Measurements from ENCODE around the gene EVL. TPM values are rescaled to one million over a fixed set of nuclear protein-coding genes. Genes with fewer than 3 reads are reported as not detected.

Gene EVL
- total RNA-seq, 2 experiments from 2014 or later = 174 to 180 TPM

DNA sequence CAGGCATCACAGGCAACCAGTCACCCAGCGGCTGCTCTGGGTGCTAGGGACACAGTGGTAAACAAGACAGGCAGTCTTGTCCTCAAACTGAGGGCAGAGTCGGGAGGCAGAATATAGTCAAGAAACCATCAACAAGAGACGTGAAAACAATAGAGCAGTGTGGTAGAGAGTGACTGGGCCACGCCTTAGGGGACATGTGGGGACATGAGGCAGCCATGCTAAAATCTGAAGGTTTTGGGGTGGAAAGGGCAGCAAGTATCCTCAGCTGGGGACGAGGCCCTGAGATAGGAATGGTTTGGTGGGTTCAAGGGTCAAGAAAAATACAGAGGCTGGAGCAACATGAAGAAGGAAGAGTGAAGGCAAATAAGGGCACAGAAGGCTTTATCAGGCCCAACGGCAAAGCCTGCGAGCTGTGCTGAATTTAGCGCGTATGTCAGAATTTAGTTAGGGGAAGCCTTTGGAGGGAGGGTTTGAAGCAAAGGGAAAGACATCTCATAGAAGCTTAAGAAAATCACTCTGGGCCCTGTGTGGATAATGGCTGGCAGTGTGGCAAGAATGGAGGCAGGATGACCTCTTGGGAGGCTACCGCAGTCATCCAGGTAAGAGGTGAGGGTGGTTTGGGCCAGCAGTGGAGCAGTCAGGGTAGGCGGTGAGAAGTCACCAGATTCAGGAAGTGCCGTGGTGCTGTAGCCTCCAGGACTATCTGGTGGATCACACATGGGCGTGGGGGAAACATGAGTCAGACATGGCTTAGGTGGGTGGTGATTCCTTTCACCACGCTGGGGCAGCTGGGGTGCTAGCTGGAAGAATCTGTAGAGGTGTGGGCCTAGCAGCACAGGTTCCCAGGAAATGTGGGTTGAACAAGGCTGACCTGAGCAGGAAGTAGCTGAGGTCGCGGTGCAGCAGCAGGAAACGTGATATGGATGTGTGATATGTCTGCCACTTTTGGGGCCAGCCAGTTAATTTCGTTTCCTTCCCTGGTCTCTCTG is 3.0 kb downstream of the EVL start:
- intact Hi-C loops (cut with micrococcal nuclease) = loop anchor here (1.0 to 10.0 kb wide), 10 partner anchors 9 to 1754 kb away; partner anchors contain the start of gene CCDC85C
- CTCF ChIA-PET = interaction anchor here (0.6 to 16.8 kb wide), 12 partner anchors 8 to 173 kb away, joined by 3 to 573 read pairs (median 4); no protein-coding TSS in a partner anchor
- POLR2A ChIA-PET = interaction anchor here (0.7 to 16.6 kb wide), 7 partner anchors 9 to 307 kb away, joined by 3 to 302 read pairs (median 7); partner anchors contain the start of gene WDR25
- Mint-ChIP-seq H3K27ac (peak overlapping the region; percentile 98), H3K9me3 (no peaks in the 10 kb centered on the region), H3K36me3 (peaks cover 24% of the 10 kb centered on the region), H3K27me3 (no peaks in the 10 kb centered on the region), H3K4me1 (ENCODE audit: low read depth) (peaks cover 81% of the 10 kb centered on the region), H3K4me3 (peak overlapping the region; percentile 81)
- peak; percentile 95 for DNase-seq

DNA sequence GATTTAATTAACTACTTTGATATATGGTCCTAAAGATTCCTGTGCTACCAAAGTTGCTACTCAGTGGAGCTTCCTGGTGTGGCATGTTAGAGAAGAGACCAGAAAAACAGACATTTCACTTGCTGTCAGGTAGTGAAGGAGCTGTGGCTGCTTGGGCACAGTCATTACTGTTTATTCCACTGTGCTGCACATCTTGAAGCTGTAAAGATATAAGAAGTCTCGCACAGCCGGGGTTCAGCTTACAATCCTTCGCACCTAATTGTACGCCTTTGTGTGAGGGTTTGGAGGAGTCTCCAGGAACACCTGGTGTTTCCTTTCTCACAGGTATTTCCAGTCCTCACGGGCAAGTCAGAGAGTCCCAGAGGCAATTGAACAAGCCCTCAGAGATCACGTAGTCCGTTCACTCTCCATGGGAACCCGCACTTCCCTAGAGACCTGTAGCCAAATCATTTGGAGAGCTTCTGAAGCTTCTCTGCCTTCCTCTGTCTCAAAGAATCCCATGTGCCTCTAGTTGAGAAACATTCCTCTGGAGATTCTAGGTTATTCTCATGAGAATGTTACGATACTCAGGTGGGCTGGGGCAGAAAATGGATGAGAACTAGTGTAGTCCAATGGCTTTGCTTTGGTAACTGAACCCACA is 4.1 kb downstream of the EVL start:
- H3K36me3 Mint-ChIP-seq = peaks cover 29% of the 10 kb centered on the region
- no peaks in the 10 kb centered on the region for H3K27me3 Mint-ChIP-seq
- peak; percentile 54 for DNase-seq
- POLR2A ChIA-PET = interaction anchor here (0.6 to 16.6 kb wide), 6 partner anchors 11 to 306 kb away, joined by 3 to 302 read pairs (median 7); partner anchors contain the start of gene WDR25
- H3K9me3 Mint-ChIP-seq = no peaks in the 10 kb centered on the region
- peak overlapping the region; percentile 81 for H3K4me3 Mint-ChIP-seq
- CTCF ChIA-PET = interaction anchor here (0.8 to 16.8 kb wide), 8 partner anchors 13 to 172 kb away, joined by 3 to 573 read pairs (median 4); no protein-coding TSS in a partner anchor
- peak overlapping the region; percentile 98 for H3K27ac Mint-ChIP-seq
- H3K4me1 Mint-ChIP-seq (ENCODE audit: low read depth) = peaks cover 80% of the 10 kb centered on the region
- intact Hi-C loops (cut with micrococcal nuclease) = loop anchor here (2.0 to 10.0 kb wide), 5 partner anchors 124 to 1753 kb away; partner anchors contain the start of gene CCDC85C

DNA sequence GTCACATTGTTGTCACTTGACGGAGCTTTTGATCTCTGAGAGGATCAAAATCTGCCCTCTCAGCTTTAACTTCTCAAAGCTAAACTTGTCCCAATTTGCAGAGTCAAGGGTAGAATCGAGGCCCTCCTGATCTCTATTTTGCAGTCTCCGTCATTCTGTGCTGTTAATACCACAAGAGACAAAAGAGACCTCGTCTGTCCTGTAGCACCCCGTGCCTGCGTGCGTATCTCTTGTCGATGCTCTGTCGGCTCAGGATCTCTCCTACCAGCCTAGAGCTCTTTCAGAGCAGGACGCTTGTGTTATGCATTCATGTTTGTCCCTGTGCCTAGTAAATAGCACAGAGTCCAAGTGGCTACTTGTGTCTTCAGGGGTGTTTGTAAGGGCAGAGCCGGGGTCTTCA is 5.1 kb downstream of the EVL start:
- Mint-ChIP-seq H3K4me1 (ENCODE audit: low read depth) (peaks cover 81% of the 10 kb centered on the region), H3K9me3 (no peaks in the 10 kb centered on the region), H3K36me3 (peaks cover 30% of the 10 kb centered on the region), H3K27me3 (no peaks in the 10 kb centered on the region), H3K4me3 (peak overlapping the region; percentile 81), H3K27ac (peak overlapping the region; percentile 98)
- DNase-seq = peak; percentile 58
- intact Hi-C loops (cut with micrococcal nuclease) = no loop called here
- POLR2A ChIA-PET = interaction anchor here (0.5 to 16.6 kb wide), 8 partner anchors 8 to 829 kb away, joined by 3 to 302 read pairs (median 6); no protein-coding TSS in a partner anchor
- CTCF ChIA-PET = interaction anchor here (1.6 to 16.8 kb wide), 8 partner anchors 9 to 123 kb away, joined by 5 to 573 read pairs (median 28); no protein-coding TSS in a partner anchor

GRCh38 chr14:100071545-100071944 is 6.3 kb downstream of the EVL start:
- Mint-ChIP-seq H3K27ac (peak overlapping the region; percentile 85), H3K36me3 (peaks cover 30% of the 10 kb centered on the region), H3K27me3 (no peaks in the 10 kb centered on the region), H3K9me3 (no peaks in the 10 kb centered on the region), H3K4me3 (peak overlapping the region; percentile 51), H3K4me1 (ENCODE audit: low read depth) (peaks cover 88% of the 10 kb centered on the region)
- DNase-seq = peak; percentile 56
- intact Hi-C loops (cut with micrococcal nuclease) = no loop called here
- CTCF ChIA-PET = interaction anchor here (1.0 to 16.8 kb wide), 12 partner anchors 10 to 150 kb away, joined by 3 to 573 read pairs (median 8); no protein-coding TSS in a partner anchor
- POLR2A ChIA-PET = interaction anchor here (1.2 to 16.6 kb wide), 6 partner anchors 9 to 142 kb away, joined by 4 to 302 read pairs (median 6); no protein-coding TSS in a partner anchor

DNA sequence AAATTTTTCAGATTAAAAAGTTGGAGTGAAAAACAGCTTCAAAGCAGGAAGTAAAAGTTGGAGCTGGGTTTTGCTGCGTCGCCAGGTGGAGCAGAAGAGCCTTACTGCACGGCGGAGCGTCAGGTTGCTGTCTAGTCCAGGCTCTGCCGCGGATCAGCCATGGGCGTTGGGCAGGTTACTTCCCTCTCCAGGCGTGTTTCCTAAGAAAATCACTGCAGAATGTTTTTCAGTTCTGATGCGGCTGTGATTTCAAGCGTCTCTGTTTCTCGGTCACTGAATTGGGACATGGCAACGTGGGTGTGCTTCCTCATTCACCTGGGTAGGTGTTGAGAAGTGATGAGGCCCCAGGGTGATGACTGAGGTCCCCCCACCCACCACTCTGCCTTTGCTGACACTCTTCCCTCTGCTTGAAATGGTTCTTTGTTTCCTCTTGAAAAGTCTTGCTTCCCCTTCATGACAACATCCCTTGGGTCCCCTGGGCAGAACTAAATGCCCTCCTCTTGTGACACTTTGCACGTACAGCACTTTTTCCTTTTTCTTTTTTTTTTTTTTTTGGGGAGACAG is 7.6 kb downstream of the EVL start:
- intact Hi-C loops (cut with micrococcal nuclease) = loop anchor here (1.0 kb wide), 3 partner anchors 8 to 120 kb away; partner anchors contain the start of gene EVL
- peak; percentile 79 for DNase-seq
- ChIA-PET CTCF (interaction anchor here (0.8 to 16.8 kb wide), 12 partner anchors 9 to 121 kb away, joined by 3 to 573 read pairs (median 6); no protein-coding TSS in a partner anchor), POLR2A (interaction anchor here (0.8 to 16.6 kb wide), 5 partner anchors 4 to 102 kb away, joined by 4 to 302 read pairs (median 200); partner anchors contain the start of gene EVL)
- Mint-ChIP-seq H3K36me3 (peaks cover 26% of the 10 kb centered on the region), H3K9me3 (no peaks in the 10 kb centered on the region), H3K27ac (peak overlapping the region; percentile 90), H3K27me3 (no peaks in the 10 kb centered on the region), H3K4me1 (ENCODE audit: low read depth) (peaks cover 92% of the 10 kb centered on the region), H3K4me3 (peak overlapping the region; percentile 76)

- ChIA-PET CTCF (interaction anchor here (1.9 to 16.8 kb wide), 7 partner anchors 8 to 120 kb away, joined by 6 to 573 read pairs (median 35); partner anchors contain the start of gene EVL), POLR2A (interaction anchor here (1.1 to 16.6 kb wide), 4 partner anchors 5 to 302 kb away, joined by 3 to 302 read pairs (median 251); partner anchors contain the start of gene EVL)
- Mint-ChIP-seq H3K4me1 (ENCODE audit: low read depth) (peaks cover 92% of the 10 kb centered on the region), H3K9me3 (no peaks in the 10 kb centered on the region), H3K4me3 (peak overlapping the region; percentile 76), H3K27me3 (no peaks in the 10 kb centered on the region), H3K36me3 (peaks cover 21% of the 10 kb centered on the region), H3K27ac (peak overlapping the region; percentile 90)
- intact Hi-C loops (cut with micrococcal nuclease) = loop anchor here (1.0 kb wide), 1 partner anchor 9 kb away; the partner anchor contains the start of gene EVL
- peak; percentile 60 for DNase-seq
These were observed 8.6 kb downstream of the EVL start for GRCh38 chr14:100073576-100074430.

GRCh38 chr14:100074431-100075100 is 9.3 kb downstream of the EVL start:
- Mint-ChIP-seq H3K9me3 (no peaks in the 10 kb centered on the region), H3K27ac (peak overlapping the region; percentile 90), H3K4me3 (peak overlapping the region; percentile 40), H3K4me1 (ENCODE audit: low read depth) (peaks cover 92% of the 10 kb centered on the region), H3K27me3 (no peaks in the 10 kb centered on the region), H3K36me3 (peaks cover 19% of the 10 kb centered on the region)
- ChIA-PET POLR2A (interaction anchor here (0.5 to 16.6 kb wide), 4 partner anchors 6 to 217 kb away, joined by 3 to 302 read pairs (median 251); partner anchors contain the start of gene EVL), CTCF (interaction anchor here (1.3 to 16.8 kb wide), 8 partner anchors 8 to 118 kb away, joined by 5 to 573 read pairs (median 19); partner anchors contain the start of gene EVL)
- intact Hi-C loops (cut with micrococcal nuclease) = loop anchor here (5.0 kb wide), 1 partner anchor 592 kb away; the partner anchor contains the start of genes CCNK and SETD3
- DNase-seq = no peak

- ChIA-PET POLR2A (interaction anchor here (12.3 to 16.6 kb wide), 3 partner anchors 5 to 29 kb away, joined by 200 to 302 read pairs (median 302); partner anchors contain the start of gene EVL), CTCF (interaction anchor here (1.3 to 16.8 kb wide), 8 partner anchors 7 to 117 kb away, joined by 5 to 573 read pairs (median 19); partner anchors contain the start of gene EVL)
- H3K4me3 Mint-ChIP-seq = peak overlapping the region; percentile 40
- H3K27me3 Mint-ChIP-seq = no peaks in the 10 kb centered on the region
- intact Hi-C loops (cut with micrococcal nuclease) = loop anchor here (1.0 to 5.0 kb wide), 2 partner anchors 33 to 593 kb away; partner anchors contain the start of genes CCNK and SETD3
- peaks cover 94% of the 10 kb centered on the region for H3K4me1 Mint-ChIP-seq (ENCODE audit: low read depth)
- H3K9me3 Mint-ChIP-seq = no peaks in the 10 kb centered on the region
- peak overlapping the region; percentile 90 for H3K27ac Mint-ChIP-seq
- peaks cover 22% of the 10 kb centered on the region for H3K36me3 Mint-ChIP-seq
- DNase-seq = no peak
These were observed 10.5 kb downstream of the EVL start for GRCh38 chr14:100075681-100076080.

- peak; percentile 73 for DNase-seq
- POLR2A ChIA-PET = interaction anchor here (12.3 to 16.6 kb wide), 3 partner anchors 4 to 29 kb away, joined by 200 to 302 read pairs (median 302); partner anchors contain the start of gene EVL
- Mint-ChIP-seq H3K9me3 (no peaks in the 10 kb centered on the region), H3K4me3 (peak overlapping the region; percentile 40), H3K4me1 (ENCODE audit: low read depth) (peaks cover 92% of the 10 kb centered on the region), H3K27ac (peak overlapping the region; percentile 90), H3K27me3 (no peaks in the 10 kb centered on the region), H3K36me3 (peaks cover 19% of the 10 kb centered on the region)
- intact Hi-C loops (cut with micrococcal nuclease) = loop anchor here (1.0 to 5.0 kb wide), 2 partner anchors 32 to 594 kb away; partner anchors contain the start of genes CCNK and SETD3
- CTCF ChIA-PET = interaction anchor here (1.2 to 16.8 kb wide), 9 partner anchors 6 to 117 kb away, joined by 4 to 573 read pairs (median 10); partner anchors contain the start of gene EVL
These were observed 10.9 kb downstream of the EVL start for GRCh38 chr14:100076133-100076532.
